HS-27A (cell line): Measurements from ENCODE around the gene ARHGAP18.

Experiments used
- DNase-seq: peaks from one replicate; pipeline ENCODE4 v3.0.0-alpha.2; 2012; ENCODE audit warnings: low read depth, missing footprints

Gene ARHGAP18

DNA sequence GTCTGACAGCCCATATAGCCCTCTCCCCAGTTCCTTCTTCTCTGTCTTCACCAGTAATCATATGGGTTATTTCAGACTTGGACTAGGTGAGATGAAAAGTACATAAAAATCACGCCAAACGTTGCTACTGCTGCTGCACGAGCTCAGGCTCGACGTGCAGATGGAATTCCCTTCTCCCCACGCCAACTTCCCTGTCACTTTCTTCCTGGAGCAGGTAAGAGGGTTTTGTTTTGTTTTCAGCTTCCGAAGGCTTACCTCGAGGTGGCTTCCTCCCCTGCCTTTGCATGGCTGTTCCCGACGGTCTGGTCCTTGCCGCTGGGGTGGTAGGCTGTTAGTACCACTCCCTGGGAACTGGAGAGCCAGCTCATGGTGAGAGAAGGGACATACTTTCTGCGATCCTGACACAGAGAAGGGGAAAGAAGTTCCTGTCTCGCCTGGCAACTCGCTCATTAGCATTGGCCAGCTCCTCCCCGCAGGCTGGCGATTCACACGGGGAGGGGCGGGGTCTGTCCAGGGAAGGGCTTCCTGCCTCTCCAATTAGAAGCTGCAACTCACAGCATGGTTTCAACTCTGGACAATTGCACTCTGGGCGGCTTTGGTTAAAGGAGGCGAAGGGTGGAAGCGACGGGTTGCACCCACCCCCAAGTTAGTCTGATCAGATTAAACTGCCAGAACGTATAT lies at the start of gene ARHGAP18:
TSS of gene ARHGAP18 (minus strand) at position 409 of the 681 bp plus-strand sequence. CDS start at position 368, 41 bp downstream.
- peak; percentile 91 for DNase-seq

DNA sequence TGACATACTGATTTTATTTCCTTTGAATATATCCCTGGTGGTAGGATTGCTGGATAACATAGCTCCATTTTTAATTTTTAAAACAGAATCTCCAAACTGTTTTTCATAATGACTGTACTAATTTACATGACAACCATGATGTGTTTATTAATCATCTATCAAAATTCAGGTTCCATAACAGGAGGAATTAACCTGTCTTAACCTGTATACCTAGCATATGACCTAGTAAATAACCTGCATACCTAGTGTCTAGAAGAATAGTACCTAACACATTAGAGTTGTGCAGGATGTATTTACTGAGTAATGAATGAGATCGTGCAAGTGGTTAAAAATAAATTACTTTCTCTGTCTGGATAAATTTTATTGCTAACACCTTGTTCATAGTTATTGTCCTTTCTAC lies 45.8 kb upstream of the ARHGAP18 start:
- no peak for DNase-seq

- DNase-seq = no peak
Measured at GRCh38 chr6:129754750-129755149, 44.8 kb upstream of the ARHGAP18 start.

- no peak for DNase-seq
Measured at GRCh38 chr6:129753422-129753821, 43.4 kb upstream of the ARHGAP18 start.

GRCh38 chr6:129751384-129751783 lies 41.4 kb upstream of the ARHGAP18 start:
- no peak for DNase-seq

GRCh38 chr6:129750360-129750759 lies 40.4 kb upstream of the ARHGAP18 start:
- DNase-seq = no peak

DNA sequence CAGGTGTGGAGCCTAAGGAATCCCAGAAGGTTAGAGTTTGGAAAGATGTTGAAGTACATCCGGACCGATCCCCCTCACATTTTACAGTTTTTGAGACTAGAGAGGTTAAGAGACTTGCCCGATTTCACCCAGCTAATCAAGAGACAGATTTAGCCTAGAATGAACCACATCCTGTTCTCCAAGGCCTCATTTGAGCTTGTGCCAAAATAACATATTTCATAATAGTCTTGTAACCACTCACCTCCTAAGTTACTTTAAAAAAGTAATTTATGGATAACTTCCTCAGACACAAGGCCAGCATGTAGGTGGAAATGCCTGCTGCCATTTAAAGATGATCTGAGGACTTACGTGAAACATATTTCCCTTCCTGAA lies 39.8 kb upstream of the ARHGAP18 start:
- no peak for DNase-seq

GRCh38 chr6:129748901-129749748 lies 39.1 kb upstream of the ARHGAP18 start:
- DNase-seq = no peak

DNA sequence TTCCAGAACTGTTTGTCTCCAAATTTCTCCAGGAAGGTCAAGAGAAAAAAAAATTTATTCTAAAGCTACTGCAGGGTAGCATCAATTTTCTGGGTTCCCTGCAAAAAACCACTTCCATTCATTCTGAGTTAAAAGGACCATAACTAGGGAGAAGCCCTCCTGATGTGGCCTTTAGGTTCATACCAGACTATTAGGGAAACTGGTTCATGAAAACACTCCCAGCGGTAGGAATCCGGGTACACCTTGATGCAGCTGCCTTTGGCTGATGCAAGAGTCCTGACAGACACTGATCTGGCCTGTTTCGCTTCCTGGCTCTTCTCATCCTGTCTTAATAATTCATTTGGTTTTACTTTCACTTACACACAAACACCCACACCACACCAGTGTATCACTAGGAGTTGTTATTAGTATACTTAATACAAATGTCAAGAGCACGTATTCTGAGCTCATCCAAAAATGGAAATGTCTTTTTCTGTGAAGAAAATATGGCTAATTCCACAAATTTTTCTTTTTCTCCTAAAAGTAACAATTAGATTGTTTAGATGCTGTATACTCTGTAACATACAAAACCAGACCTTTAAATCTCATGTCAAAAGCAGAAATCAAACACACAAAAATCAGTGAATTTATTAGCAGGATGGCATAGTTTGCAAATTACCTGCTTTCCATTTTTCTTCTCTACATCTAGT lies 38.4 kb upstream of the ARHGAP18 start:
- DNase-seq = no peak

DNA sequence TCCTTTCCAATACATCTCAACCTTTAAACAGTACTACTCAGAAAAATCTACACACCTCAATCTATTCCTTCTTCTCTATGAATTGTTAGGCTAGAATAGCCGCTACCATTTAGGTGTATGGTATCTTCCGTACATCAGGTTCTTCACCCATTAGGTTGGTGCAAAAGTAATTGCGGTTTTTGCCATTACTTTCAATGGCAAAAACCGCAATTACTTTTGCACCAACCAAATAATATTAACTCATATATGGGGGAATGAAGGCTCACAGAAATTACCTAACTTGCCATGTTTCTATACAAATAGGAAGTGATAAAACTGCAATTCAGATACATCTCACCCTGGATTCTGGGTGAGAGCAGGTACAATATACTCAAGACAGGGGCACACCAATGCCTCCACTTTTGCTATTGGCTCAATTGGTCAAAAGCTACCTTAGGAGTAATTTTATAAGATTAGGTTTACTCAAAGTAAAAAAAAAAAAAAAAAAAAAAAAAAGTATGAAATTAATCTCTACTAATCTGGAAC lies 37.7 kb upstream of the ARHGAP18 start:
- no peak for DNase-seq

GRCh38 chr6:129744880-129745237 lies 34.9 kb upstream of the ARHGAP18 start:
- no peak for DNase-seq

DNA sequence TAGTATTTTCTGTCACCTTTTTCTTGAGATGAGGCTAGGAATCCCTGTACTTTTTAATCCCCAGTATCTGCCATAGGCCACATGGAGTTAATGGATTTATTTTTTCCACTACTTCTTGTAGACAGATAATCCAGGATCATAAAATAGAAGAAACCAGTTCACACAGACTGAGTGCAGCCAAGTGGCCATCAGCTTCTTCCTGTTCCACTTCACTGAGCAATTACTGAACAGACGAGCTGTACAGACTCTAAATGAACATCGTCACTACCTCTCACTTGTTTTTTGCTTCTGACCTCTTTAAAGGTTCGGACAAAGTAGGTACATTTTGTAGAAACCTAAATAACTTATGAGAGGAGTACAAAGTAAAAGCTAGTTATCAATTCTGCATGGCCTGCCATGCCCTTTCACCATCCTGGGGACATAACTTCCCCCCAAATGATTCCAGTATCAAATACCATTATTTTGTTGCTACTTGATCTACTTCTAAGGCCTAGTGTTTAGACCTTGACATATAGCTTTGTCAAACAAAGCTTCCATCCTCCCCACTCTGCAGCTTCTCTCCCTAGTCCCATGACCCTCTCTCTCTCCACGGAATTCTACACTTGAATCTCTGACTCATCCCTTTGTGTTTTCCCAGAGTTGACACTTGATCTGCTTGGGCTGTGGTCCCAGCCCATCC lies 34.4 kb upstream of the ARHGAP18 start:
- peak; percentile 62 for DNase-seq

- no peak for DNase-seq
Measured at GRCh38 chr6:129740013-129740412, 30.0 kb upstream of the ARHGAP18 start.

GRCh38 chr6:129736105-129736504 lies 26.1 kb upstream of the ARHGAP18 start:
- DNase-seq = no peak

DNA sequence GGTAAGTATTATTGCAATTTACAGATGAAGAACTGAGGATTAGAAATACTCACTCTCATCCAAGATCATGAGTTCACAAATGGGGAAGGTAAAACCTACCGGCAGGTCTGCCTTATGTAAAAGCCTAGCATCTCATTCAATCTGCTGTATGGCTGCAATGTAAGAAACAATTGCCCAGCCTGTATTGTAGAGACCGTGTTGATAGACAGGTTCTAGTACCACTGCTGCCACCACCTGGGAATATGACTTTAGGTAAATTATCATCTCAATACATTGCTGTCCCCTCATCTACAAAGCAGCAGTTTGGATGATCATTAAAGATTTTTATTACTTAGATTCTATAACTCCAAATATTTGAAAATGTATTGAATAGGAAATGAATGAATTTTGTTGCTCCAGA lies 23.3 kb upstream of the ARHGAP18 start:
- DNase-seq = no peak

DNA sequence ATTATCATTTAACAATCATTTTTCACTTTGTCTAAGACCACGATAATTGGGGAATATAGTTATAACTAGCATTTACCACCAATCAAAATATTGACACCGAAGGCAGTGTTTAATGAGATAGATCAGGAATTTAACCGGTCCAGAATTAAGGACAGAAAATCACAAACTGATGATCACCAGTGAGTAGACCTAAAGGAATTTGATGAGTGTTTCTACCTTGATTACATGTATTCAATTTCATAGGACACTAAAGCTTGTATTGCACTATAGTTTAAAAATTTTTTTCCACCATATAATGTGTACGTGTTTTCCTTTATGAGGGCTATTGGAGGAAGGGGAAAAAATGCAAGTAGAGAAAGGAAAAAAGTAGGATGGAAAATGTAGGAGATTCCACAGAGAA lies 22.6 kb upstream of the ARHGAP18 start:
- DNase-seq = no peak

DNA sequence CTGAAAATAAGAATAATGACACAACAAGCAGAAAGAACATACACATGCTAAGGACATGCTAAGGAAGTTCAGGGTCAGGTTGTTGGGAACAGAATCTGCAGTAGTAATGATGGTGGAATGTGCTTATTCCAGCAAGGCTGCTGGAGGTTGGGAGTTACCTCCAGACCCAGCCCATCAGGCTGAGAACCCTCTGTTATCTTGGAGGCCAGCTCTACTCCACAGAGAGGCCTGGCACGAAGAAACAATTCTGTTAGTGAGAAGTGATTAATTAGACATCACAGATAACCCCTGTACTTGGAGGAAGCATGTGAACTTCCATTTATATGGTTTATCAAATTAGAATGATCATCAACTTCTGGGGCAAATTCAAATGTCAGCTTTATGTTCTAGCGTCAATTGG lies 22.1 kb upstream of the ARHGAP18 start:
- DNase-seq = no peak

DNA sequence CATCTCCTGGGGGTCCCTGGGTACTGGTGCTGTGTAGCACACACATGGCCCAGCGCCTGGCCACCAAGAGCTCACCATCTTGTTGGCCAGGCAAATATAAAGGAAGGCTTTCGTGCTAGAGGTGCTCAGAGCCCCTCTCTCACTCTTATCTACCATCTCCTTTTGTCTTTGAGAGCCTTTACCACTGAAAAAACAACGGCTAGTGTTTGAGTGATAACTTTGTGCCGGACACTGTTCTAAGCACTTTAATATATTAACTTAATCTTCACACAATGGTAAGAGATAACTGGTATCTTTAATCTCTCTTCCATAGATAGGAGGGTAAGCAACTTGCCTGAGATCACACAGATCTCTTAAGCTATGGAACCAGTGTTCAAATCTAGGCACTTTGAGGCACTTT lies 21.5 kb upstream of the ARHGAP18 start:
- DNase-seq = no peak

GRCh38 chr6:129730477-129731165 lies 20.6 kb upstream of the ARHGAP18 start:
- DNase-seq = no peak

- DNase-seq = no peak
Measured at GRCh38 chr6:129726650-129727049, 16.7 kb upstream of the ARHGAP18 start.

GRCh38 chr6:129725341-129725740 lies 15.4 kb upstream of the ARHGAP18 start:
- DNase-seq = no peak

GRCh38 chr6:129719692-129720091 lies 9.7 kb upstream of the ARHGAP18 start:
- no peak for DNase-seq
